Mesothelial cell of epicardium (in vitro differentiated cells): ENCODE measurements around the gene OR52N2. TPM values are rescaled to one million over a fixed set of nuclear protein-coding genes. Genes with fewer than 3 reads are reported as not detected.

Experiments used
- DNase-seq, 2 experiments: peaks; one replicate each; pipeline ENCODE4 v3.0.0; 2021; ENCODE audit warnings: low spot score in 2 of 2; ENCODE audit not compliant: unreplicated experiment in 2 of 2
- H3K27ac Mint-ChIP-seq: 2 replicates; pipeline ENCODE4 v1.8.0; 2021; ENCODE audit warnings: mixed read lengths
- H3K27me3 Mint-ChIP-seq: 2 replicates; pipeline ENCODE4 v1.8.0; 2021; ENCODE audit warnings: low read depth, mixed read lengths
- H3K36me3 Mint-ChIP-seq: 2 replicates; pipeline ENCODE4 v1.8.0; 2021; ENCODE audit warnings: mixed read lengths
- H3K4me1 Mint-ChIP-seq: 2 replicates; pipeline ENCODE4 v1.8.0; 2021; ENCODE audit warnings: mixed read lengths
- H3K4me3 Mint-ChIP-seq: 2 replicates; pipeline ENCODE4 v1.8.0; 2021; ENCODE audit warnings: mild to moderate bottlenecking, moderate library complexity, mixed read lengths
- H3K9me3 Mint-ChIP-seq: 2 replicates; pipeline ENCODE4 v1.8.0; 2021; ENCODE audit warnings: mixed read lengths
- total RNA-seq: library from RNA; stranded (reverse); gene quantifications from 3 replicates; pipeline ENCODE4 v1.2.1, GENCODE V29; 2021
- TF ChIP-seq, protein P1 (sequence below): fragments of 200-600 bp; sonication (generic); IDR thresholded peaks from one replicate; pipeline ENCODE4 v1.5.0; 2021; ENCODE audit warnings: antibody characterized with exemption; ENCODE audit not compliant: unreplicated experiment

Gene OR52N2
- total RNA-seq, result not detected in 3 replicates

DNA sequence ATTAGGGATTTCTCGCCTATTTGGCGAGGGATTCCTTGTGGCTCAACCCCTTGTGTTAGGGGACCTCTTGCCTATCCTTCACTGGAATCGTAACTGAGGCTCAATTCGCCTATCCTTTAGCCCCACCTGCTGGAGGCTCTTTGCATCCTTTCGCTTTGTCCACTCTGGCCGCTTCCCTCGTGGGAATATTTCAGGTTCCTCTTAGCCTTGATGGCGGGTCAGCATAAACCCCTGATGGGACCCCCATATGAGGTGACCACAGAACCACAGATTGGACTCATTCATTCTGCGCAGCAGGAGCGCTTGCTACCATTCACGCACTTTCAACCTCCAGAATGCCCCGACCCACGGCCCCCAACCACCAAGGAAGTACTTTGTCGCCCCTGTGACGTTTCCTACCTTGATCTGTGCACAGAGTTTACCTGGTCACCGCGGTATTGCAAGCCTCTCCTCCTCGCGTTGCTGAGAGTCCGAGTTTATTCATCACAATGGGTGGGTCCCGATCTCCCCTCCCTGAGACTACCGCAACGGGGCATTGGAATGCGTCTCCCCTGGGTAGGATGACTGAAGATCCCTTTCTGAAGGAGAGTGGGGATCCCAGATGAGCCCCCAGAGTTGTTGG, at the start of gene OR52N2:
Gene OR52N2 (plus strand): TSS at position 425 of the 622 bp plus-strand sequence. CDS start 11,412 bp downstream, outside the sequence.
- TF ChIP-seq, protein P1, sequence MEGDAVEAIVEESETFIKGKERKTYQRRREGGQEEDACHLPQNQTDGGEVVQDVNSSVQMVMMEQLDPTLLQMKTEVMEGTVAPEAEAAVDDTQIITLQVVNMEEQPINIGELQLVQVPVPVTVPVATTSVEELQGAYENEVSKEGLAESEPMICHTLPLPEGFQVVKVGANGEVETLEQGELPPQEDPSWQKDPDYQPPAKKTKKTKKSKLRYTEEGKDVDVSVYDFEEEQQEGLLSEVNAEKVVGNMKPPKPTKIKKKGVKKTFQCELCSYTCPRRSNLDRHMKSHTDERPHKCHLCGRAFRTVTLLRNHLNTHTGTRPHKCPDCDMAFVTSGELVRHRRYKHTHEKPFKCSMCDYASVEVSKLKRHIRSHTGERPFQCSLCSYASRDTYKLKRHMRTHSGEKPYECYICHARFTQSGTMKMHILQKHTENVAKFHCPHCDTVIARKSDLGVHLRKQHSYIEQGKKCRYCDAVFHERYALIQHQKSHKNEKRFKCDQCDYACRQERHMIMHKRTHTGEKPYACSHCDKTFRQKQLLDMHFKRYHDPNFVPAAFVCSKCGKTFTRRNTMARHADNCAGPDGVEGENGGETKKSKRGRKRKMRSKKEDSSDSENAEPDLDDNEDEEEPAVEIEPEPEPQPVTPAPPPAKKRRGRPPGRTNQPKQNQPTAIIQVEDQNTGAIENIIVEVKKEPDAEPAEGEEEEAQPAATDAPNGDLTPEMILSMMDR, result peak; percentile 60
- Mint-ChIP-seq H3K27ac (no peak within 1 kb of the TSS), H3K9me3 (peaks cover 8% of the 10 kb centered on the region), H3K4me1 (peaks cover 9% of the 10 kb centered on the region), H3K27me3 (peaks cover 8% of the 10 kb centered on the region), H3K4me3 (peak within 1 kb of the TSS; percentile 77), H3K36me3 (no peaks in the 10 kb centered on the region)
- DNase-seq, result peak in 1 of 2 experiments; percentile 78

DNA sequence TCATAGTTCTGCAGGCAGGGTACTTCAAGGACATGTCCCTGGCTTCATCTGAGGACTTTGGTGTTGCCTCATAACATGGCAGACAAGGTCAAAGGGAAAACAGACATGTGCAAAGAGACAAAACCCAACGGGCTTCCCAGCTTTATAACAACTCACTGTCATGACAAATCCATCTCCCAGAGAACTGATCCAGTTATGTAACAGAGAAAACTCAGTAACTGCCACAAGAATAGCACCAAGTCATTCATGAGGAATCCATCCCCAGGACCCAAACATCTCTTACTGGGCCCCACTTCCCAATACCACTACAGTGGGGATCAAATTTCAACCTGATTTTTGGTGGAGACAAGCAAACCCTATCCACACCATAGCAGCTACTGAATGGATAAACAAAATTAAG, 41.7 kb upstream of the OR52N2 start:
- Mint-ChIP-seq H3K27me3 (no peaks in the 10 kb centered on the region), H3K4me1 (no peaks in the 10 kb centered on the region), H3K9me3 (no peaks in the 10 kb centered on the region), H3K4me3 (no peak overlapping the region), H3K36me3 (no peaks in the 10 kb centered on the region), H3K27ac (no peak overlapping the region)
- TF ChIP-seq, protein P1, result no peak
- no peak for DNase-seq

DNA sequence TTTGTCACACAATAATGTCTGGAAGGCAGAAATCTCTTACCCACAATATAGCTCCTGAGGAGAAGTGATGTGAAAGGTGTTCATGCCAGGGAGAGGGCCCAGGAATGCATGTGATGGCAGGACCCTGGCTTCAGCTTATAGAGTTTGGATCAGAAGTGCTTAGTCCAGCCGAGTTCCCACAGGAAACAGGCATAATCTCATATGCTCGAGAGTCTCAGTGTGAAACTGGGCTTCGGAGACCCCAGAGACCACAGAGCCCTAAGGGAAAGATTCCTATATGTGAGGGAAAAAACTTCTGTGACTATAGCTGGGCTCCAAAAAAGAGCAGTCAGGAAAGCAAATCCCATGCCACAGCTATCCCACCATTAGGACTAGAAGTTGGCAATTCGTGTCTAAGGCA, 25.5 kb upstream of the OR52N2 start, which contains the start of gene OR52N5:
Gene OR52N5 (minus strand): TSS at position 101 of the 400 bp plus-strand sequence. CDS start 4,721 bp downstream, outside the sequence.
- Mint-ChIP-seq H3K9me3 (no peaks in the 10 kb centered on the region), H3K27ac (no peak within 1 kb of the TSS), H3K27me3 (peaks cover under 1% of the 10 kb centered on the region), H3K4me3 (no peak within 1 kb of the TSS), H3K36me3 (no peaks in the 10 kb centered on the region), H3K4me1 (no peaks in the 10 kb centered on the region)
- no peak for DNase-seq
- TF ChIP-seq, protein P1, result no peak

DNA sequence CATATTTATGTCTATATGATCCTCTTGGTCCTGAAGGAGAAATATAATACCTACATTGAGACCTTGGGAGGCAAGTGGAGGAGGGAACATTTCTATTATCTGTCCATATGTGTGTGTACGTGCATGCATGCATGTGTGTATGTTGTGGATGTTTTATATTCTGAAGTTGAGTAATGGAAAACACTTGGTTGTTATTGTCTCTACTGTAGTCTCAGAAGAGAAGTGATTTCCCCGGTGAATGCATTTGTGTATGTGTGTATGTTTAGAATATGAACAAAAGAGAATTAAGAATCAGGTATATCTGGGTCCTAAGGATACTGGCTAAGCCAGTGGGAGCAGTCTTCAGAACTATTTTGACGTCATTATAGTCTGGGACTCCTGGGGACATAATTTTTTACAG, 17.6 kb upstream of the OR52N2 start, which contains the start of gene OR52N1:
Gene OR52N1 (minus strand): TSS at position 101 of the 400 bp plus-strand sequence. CDS start 2,449 bp downstream, outside the sequence.
- DNase-seq, result no peak
- TF ChIP-seq, protein P1, result no peak
- peaks cover 4% of the 10 kb centered on the region for H3K27me3 Mint-ChIP-seq
- no peak within 1 kb of the TSS for H3K27ac Mint-ChIP-seq
- H3K4me1 Mint-ChIP-seq, result no peaks in the 10 kb centered on the region
- H3K4me3 Mint-ChIP-seq, result no peak within 1 kb of the TSS
- peaks cover 5% of the 10 kb centered on the region for H3K9me3 Mint-ChIP-seq
- H3K36me3 Mint-ChIP-seq, result no peaks in the 10 kb centered on the region

DNA sequence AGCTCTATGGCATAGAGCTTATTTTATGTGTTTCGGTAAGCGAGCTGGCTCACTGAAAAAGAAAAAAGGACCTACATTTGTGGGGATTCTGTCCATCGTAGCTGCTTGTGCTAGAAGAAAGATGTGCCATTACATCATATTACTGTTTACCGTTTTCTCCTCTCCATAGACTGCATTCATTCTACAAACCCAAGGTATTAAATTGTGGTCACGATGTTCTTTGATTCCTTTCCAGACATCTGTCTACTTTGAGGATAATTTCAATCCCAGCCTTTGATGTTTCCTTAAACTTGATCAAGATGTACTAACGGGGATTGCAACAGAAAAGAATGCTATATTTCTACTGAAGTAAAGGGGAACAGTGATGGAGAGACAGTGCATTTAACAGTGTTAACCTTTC, 12.2 kb upstream of the OR52N2 start:
- no peaks in the 10 kb centered on the region for H3K36me3 Mint-ChIP-seq
- no peak overlapping the region for H3K27ac Mint-ChIP-seq
- no peak for DNase-seq
- TF ChIP-seq, protein P1, result no peak
- H3K27me3 Mint-ChIP-seq, result peaks cover 4% of the 10 kb centered on the region
- peaks cover 2% of the 10 kb centered on the region for H3K4me1 Mint-ChIP-seq
- H3K9me3 Mint-ChIP-seq, result peaks cover 5% of the 10 kb centered on the region
- no peak overlapping the region for H3K4me3 Mint-ChIP-seq
